Measurements from ENCODE around the gene FIG4.

DNA sequence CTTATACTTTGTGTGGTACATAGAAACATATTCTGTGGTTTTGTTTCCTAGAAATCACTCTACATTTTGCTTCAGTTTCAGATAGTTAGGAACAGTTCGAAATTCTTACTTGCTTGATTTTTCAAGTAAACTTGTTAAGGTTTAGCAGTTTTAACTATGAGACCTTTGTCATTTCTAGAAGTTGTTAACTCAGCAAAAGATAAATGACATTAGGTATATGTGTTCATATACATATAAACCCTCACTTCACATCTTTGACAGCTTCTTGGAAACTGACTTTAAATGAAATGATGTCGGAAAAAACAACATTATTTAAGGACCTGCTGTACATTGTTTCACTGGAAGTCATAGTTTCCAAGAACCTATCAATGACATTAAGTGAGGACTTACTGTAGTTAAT is 96.2 kb downstream of the FIG4 start:
- TF ChIP-seq, protein P1, sequence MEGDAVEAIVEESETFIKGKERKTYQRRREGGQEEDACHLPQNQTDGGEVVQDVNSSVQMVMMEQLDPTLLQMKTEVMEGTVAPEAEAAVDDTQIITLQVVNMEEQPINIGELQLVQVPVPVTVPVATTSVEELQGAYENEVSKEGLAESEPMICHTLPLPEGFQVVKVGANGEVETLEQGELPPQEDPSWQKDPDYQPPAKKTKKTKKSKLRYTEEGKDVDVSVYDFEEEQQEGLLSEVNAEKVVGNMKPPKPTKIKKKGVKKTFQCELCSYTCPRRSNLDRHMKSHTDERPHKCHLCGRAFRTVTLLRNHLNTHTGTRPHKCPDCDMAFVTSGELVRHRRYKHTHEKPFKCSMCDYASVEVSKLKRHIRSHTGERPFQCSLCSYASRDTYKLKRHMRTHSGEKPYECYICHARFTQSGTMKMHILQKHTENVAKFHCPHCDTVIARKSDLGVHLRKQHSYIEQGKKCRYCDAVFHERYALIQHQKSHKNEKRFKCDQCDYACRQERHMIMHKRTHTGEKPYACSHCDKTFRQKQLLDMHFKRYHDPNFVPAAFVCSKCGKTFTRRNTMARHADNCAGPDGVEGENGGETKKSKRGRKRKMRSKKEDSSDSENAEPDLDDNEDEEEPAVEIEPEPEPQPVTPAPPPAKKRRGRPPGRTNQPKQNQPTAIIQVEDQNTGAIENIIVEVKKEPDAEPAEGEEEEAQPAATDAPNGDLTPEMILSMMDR (IDR thresholded peaks at IDR 0.05): no peak
- TF ChIP-seq POLR2A (IDR thresholded peaks at IDR 0.05): no peak
